Stimulated activated CD4-positive, alpha-beta T cell treated with anti-CD3 and anti-CD28 coated beads, Interleukin-4, amount 100 ng/mL, for 1 hour (primary cell): ENCODE results near the gene LRCH1.

ENCODE experiments used
- DNase-seq: peaks from one replicate; pipeline ENCODE4 v3.0.0-alpha.2; 2020

LRCH1 gene

DNA sequence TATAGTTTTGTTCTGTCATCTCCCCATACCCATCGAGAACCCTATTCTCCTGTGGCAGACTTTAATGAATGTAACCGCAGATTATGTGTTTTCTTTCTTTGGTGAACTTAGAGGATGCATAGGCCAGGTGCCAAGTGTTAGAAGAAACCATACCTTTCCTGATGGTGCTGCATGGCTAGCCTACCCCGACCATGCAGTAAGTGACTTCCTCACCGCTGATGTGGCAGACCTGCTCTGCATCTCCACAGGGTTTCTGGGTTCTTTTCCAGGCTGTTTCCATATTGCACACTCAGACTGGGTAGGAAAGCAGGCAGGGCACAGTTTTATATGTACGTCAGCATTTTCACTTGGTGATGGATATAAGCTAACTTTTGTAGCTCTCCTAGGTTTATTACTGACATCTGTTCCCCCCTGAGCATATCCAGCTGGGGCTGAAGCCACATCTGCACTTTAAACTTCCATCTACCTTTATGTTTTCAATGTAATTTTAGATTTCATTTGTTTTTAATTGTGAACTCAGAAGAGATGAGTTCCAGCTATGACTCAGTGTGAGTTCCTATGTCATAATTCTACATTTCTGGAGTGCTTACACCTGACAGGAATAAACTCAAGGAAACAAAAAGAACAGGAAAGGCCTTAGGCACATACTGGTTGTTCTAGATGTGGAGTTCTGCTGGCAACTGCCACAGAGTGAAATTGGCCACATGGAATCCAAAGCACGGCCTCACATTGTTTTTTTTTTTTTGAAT lies 42.3 kb downstream of the LRCH1 start:
- no peak for DNase-seq

DNA sequence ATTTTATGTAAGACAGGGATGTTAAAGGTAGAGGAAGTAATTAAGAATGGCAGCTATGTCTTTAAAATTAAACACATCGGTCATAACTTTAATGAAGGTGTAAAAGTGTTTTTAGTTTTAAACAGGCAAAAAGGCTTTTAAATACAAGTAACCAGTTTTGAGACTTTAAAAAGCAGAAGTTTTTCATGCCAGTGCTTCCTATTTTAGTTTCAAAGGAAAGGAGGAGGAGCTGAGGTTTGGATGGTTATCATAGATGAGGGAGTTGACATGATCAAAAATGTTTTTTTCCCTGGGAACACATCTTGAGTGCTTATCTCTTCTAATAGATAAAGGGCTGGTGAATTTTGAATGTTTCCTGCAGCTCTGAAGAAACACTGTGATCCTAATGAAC lies 42.9 kb downstream of the LRCH1 start:
- no peak for DNase-seq

DNA sequence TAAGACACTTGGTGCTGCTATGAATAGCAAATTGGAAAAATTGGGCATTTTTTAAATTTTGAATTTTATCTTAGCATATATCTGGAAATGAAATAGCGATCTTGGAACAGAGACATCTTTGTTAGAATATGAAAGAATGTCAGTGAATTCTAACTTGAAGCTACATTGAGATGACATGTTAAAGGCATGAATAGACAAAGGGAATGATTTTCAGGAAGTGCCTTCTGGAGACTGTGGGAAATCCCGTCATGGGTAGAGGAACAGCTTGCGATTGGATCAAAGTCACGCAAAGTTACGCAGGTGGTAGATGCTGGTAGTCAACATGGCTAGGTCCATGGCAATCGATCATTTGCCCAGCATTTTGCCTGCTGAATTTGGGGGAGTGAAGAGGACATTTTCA lies 43.5 kb downstream of the LRCH1 start:
- DNase-seq = no peak

DNA sequence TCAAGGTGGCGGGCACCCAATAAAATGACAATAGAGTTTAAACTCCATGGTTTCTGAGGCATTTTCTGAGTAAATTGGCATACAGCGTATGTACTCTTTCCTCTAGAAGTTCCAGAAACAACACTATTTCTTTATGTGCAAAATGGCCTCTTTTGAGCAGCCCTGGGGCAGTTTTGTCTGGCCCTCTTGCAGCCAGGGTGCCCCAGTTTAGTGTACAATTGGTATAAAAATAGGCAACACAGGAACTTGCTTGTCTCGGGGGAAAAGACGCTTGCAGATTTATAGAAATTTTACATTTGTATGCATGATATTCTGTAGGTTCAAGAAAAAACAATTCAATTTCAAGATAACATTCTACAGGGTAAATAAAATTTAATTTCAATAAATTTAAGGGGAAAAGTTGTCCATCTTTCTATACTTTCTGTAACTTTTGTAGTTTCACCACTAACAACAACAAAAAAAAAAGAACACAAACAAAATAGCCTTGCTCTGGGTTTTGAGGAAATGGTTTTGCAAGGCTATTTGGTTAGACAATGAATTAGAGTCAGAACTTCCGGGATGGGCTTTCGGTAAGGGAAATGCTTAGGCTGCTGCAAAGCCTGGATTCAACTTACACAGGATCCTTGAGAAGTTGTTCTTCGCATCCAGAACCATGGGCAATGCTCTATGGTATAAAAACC lies 45.3 kb downstream of the LRCH1 start:
- DNase-seq = no peak

DNA sequence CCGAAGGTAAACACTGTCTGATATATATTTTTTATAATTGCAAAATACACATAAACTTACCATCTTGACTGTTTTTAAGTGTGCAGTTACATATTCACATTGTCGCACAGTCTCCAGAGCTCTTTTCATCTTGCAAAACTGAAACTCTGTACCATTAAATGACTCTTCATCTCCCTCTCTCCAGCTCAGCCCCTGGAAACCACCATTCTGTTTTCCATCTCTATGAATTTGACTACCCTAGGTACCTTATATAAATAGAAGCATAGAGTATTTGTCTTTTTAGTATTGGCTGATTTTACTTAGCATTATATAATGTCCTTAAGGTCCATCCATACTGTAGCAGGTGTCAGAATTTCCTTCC lies 45.8 kb downstream of the LRCH1 start:
- no peak for DNase-seq

DNA sequence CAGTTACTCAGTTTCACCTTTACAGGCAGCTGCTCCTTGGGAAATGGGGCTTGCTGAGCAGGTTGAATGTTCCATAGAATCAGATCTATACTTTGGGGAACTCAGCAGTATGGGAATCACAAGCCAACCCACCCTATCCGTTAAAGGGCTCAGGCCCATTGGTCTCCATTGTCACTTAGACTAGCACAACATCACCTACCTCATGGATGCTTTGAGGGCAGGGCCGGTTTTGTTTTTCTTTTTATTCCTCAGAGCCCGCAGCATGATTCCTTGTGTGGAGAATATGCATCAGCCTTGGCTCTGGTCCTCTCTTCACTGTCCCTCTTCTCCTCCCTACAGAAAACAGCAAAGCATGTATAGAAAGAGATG lies 48.0 kb downstream of the LRCH1 start:
- no peak for DNase-seq

DNA sequence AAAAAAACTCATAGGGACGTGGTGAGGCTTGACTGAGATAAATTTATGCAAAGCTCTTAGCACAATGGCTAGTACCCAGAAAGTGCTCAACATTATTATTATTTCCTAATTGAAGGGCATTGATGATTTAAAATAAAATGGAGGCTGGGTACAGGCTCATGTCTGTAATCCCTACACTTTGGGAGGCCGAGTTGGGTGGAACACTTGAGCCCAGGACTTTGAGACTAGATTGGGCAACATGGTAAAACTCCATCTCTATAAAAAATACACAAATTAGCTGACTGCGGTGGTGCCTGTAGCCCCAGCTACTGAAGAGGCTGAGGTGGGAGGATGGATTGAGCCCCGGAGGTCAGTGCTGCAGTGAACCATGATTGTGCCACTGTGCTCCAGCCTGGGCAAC lies 49.6 kb downstream of the LRCH1 start:
- no peak for DNase-seq

DNA sequence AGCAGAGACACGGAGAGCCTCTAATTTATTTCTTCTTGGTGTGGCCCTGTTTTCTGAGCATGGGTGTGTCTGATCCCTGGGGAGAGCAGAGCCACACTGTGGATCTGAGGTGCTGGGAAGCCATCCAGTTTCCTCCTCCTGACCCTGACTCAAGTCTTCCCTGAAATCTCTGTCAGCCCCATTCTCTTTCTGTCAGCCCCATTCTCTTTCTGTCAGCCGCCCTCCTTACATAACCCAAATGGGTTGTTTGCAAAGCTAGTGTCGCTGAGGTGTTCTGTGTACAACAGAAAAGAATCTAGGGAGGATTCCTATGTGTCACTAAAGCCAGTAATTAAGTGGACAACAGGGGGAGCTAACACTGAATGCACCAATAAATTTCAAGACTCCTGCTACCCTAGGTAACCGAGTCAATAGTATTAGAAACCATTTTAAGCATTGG lies 50.2 kb downstream of the LRCH1 start:
- DNase-seq = no peak

DNA sequence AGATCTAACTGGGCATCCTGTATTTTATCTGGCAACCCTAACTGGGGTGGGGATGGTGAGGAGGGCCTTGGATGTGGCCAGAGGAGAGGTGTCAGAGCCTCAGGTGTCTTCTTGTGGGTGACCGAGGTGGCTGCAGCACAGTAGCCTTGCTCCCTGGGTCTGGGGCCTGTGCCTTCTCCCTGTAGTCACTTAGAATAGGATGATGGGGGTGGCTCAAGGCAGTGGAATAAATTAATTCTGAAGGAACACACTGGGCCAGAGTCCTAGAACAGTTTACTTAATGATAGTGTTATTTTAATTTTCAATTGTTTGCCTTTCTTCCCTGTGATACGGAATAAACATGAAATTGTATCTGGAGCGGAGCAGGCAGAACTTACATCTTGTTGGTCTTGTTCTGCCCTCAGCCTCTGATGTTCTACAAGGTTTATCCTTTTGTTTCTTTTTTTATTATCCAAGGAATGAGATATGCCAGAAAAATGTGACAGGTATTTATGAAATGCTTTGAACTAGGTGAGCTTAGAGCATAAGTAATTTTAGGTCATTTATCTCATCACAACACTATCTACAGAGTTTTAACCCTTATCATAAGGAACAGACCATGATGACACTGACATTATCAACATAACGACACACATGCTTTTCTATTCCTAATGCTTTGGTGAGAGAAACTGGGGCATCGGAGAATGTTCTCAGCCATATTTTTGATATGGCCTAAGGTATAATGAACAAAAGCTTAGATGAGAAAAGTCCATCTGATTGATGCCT lies 51.4 kb downstream of the LRCH1 start:
- DNase-seq = no peak

DNA sequence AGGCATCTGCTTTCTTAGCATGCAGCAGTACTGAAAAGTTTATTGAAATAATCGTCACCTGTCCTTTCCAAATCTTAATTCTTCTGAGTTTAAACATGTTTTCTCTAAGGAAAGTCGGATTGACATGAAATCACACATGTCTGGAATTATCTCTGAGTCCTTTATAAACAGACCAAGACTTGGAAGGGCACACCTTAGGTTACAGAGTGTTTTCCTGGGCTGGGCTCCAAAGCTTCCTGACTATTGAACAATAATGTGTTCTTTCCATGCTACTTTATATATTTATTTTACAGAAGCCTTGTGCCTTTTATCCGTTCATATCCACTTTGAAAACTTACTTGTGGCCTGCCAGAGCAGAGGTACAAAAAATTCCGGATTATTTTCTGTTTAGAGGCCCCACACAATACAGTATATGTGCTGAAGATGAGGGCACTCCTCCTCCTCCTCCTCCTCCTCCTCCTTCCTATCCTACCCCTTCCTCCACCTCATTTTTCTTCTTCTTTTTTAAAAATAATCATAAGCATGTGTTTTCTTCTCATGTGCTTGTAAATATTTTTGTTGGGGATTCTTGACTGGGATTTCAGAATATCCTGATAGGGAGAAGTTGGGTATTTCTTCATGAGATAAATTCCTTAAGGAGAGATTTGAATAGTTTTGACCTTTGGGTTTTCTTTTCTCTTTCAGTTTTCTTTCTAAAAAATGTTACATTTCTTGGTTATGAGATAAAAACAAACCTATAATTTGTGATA lies 52.3 kb downstream of the LRCH1 start:
- no peak for DNase-seq

DNA sequence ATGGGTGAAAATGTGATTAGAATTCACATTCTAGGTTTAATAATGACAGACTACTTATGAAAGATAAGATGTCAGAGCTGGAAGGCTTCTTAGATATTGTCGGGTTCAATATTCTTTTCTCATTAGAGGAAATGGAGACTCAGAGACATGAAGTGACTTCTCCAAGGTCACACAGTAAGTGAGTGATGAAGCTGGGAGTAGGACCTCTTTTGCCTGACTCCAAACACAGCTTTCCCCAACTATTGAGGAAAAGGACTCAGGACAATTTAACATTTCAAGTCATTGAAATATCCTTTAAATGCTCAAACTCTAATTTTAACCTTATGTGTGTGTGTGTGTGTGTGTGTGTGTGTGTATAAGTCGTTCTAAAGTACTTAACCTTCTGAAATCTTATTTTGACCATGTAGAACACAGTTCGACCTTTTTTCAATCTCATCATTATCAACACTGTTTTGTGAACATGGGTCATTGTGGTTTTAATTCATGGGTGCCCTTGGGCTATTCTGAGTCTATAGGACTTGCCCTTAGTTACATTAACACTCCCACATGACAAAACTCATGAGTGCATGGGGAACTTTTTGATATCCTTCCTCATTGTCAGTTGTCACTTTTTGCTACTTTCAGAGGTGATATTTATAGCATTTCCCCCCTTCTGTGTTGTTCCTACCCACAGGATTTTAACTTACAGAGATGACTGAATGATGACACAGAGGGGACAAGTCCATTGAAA lies 53.0 kb downstream of the LRCH1 start:
- DNase-seq = no peak

DNA sequence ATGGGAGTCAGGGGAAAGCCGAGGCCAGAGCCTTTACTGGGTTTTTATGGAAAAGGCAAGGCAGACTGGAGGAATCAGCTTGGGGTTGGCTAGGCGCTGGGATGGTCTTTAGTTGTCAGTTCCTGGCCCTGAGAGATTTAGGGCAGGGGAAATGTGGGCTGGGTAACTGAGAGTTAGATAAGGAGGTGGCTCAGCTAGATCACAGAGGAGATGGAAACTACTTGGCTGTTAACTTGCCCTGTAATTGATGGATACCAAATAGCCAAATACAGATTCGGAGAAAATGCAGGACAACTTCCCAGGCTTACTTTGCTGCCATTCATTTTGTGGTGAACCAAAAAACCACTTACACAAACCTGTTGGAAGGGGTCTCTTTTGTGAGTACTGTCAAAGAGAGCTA lies 54.0 kb downstream of the LRCH1 start:
- DNase-seq = no peak

DNA sequence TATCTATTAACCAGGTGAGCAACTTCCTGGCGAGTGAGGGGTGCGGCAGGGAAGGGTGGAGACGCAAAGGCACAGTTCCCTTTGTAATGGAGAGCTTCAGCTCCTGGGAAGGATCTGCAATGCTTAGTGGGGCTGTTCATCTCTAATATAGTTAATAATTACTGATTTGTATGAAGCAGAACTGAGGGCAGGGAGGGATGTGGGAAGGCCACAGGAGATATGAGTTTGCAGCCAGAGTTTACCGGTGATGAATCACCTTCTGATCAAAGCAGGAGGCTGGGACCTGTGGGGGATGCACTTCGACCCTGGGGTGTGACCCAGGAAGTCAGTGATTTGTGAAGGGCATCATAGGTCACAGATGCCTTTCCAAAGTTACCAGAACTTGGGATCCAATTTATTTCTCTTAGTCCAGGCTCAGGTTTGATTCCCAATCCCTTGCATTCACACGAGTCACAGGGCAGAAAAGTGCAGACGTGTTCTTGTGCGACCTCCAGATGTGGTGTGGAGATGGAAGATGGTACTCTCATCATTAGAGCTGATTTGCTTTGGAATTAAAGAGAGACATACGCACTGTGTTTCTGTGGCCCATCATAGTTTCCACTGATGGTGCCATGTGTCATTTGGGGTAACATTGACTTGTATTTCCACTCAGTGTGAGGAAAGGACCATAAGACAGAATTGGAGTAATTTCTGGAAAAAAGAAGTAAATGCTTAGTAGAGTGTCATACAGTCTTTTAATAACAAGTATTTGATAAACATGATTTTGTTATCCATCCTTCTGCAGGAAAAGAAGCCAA lies 55.0 kb downstream of the LRCH1 start:
- DNase-seq = no peak

DNA sequence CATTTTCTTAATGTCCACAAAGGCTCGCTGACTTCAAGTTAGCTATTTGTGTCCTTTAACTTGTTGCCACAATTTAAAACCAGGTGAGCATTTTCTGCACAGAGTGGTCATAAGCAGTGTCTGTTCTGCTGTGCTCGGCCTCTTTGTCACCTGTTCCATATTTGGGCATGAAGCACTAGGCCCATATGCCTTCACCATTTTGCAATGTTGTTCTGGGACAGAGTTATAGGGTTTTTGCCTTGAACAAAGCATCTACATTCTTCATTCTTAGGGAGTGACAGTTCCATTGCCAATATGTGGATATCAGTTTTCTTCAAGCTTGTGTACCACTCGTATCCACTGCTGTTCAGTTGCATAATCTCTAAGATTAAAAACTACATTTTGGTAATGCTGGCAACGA lies 56.1 kb downstream of the LRCH1 start:
- no peak for DNase-seq

DNA sequence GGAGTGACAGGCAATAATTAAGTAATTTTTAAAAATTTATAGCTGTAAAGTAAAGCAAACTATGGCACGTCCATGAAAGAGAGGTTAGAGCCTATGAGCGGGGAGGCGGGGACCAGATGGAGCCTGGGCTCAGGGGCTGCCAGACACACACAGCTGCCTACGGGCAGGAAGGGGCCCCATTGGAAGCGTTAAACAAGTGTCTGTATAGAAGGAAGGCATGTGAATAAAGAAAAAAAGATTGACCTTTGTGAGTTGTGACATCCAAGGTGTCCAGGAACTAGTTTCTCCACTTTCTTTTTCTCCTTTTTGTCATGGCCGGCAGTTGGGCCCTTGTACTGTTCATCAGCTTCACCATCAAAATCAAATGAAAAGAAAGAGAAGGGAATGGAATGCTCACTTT lies 56.8 kb downstream of the LRCH1 start:
- DNase-seq = no peak

DNA sequence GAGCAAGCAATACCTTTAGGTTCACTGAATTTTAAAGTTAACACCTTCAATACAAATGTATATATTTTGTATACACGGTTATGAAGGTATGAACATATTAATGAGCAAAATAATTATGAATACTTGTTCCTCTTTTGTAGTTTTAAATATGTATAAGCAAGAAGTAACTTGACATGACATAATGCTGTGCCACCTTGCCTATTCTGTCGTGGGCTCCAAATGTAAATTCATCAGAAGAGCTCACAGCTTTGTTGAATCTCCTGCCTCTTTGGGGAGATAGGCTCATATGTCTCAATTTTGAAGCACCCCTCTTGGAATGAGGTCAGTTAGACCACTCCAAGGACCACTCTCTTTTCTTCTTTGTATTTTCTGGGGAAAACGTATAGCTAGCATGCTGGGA lies 59.3 kb downstream of the LRCH1 start:
- no peak for DNase-seq

DNA sequence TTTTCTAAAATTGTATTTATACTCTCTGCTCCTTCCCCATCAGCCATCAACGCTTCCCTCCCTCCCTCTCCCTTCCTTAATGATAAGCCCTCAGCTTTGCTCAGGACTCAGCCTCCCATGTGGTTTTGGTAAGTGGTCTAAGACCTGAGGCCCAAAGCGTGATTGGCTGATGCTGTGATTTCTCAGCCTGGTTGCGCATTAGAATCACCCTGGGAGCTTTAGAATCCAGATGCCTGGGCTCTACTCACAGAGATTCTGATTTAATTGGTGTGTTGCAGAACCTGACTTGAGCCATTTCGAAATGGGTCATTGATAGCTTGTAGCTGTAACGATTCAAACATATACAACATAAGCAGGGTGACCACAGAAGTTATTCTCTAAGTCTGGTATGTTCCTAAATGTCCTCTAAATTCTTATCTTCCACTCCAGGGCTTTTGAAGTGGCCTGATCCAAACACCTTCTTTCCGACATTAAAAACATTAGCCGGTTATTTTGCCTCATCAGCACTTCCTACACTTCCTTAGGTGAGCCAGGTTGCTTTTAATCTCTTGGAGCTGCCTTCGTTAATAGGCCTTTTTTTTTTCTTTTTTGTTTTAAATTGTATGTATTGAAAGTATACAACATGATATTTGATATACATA lies 60.6 kb downstream of the LRCH1 start:
- no peak for DNase-seq

DNA sequence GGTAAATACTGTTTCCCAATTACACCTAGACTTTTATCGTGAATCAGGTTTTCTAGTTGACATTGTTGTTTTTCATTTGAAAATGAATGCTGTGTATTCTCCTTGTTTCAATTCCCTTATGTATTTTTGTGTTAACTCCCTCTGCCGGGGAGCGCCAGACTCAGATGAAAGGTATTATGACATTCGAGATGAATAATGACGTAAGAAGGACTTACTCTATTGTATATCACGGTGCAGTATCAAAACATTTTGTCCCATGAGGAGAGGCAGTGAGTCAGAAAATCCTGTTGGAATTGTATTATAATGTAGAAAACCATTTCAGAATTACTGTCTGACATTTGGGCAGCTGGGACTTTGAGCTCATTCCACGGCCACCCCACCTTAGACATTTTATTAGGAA lies 61.6 kb downstream of the LRCH1 start:
- no peak for DNase-seq

DNA sequence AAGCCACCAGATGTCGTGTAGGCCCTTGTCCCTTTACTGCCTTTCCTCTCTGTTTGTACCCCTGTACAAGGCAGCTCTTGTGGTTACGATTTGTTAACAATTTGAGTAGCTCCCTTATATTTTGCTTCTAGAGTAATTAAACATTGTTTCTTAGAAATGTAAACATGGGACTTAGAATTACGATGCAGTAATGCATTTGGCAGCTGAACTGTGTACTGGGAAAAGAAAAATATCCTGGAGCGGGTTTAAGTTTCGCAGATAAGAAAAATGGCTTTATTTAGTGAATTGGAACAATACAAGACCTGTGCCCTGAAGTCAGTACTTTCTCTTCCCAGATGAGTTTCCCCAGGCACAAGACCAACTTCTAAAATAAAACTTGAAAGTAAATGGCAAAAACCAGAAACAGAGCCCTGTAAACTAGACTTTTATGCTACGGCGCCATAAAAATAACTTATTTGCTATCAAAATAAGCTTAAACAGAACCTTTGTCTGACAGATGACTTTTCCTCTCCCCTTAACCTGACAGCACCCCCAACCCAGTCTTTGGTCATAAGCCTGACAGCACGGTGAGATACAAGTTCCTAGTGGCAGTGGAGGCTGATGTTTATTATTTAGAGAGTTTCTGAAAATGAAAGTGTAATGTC lies 63.0 kb downstream of the LRCH1 start:
- no peak for DNase-seq

DNA sequence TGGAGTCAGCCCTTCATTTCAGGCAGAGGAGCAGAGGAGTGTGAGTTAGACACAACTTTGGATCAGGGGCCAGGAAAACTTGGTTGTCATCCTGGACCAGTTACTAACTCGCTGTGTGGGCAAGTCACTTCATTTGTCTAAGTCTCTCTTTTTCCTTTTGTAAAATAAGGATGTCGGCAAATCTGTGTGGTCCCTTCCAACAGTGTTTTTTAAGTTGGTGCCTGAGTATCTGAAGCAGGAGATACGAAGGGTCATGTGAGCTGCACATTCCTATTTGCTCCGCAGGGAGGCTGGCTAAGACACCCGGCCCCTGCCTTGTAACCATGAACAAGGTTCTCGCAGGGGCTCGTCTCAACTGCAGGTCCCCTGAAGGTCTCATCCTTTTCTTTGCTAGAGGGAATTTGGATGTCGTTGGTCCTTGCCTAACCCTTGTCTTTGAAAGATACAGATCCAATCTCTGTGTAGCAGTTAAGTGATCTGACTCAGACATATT lies 64.3 kb downstream of the LRCH1 start:
- DNase-seq = no peak

DNA sequence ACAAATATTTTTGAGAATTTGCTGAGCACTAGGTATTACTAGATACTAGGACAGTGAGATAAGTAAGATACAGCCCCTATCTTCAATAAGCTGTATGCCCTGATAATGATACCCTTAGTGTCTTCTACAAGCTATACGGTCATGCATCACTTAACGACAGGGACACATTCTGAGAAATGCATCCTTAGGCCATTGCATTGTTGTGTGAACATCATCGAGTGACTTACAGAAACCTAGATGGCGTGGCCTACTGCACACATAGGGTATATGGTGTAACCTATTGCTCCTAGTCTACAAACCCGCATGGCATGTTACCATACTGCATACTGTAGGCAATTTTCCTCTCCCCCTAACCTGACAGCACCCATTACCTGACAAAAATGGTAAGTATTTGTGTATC lies 64.9 kb downstream of the LRCH1 start:
- DNase-seq = no peak
